Esophagus muscularis mucosa (tissue), 4 donors: ENCODE measurements around the gene NFATC3. TPM values are rescaled to one million over a fixed set of nuclear protein-coding genes. Genes with fewer than 3 reads are reported as not detected.

Source experiments
- DNase-seq: peaks from one replicate; pipeline ENCODE4 v3.0.0-alpha.2; 2017; ENCODE audit errors: extremely low spot score
- H3K27ac ChIP-seq, 4 donors: fragments of 200-600 bp; sonication (generic); replicated peaks in 1 of 4; 1 replicate in 3 of 4; 2 replicates in 1 of 4; pipeline ENCODE4 v1.5.1; 2016 to 2019; ENCODE audit warnings: mild to moderate bottlenecking in 1 of 4
- H3K27me3 ChIP-seq, 4 donors: fragments of 200-600 bp; sonication (generic); one replicate each; pipeline versions ENCODE4 v1.5.1 to v1.6.0; 2016 to 2019
- H3K36me3 ChIP-seq, 4 donors: fragments of 200-600 bp; sonication (generic); one replicate each; pipeline ENCODE4 v1.5.1; 2016 to 2019
- H3K4me1 ChIP-seq, 4 donors: fragments of 200-600 bp; sonication (generic); one replicate each; pipeline ENCODE4 v1.5.1; 2016 to 2019
- H3K4me3 ChIP-seq, 4 donors: fragments of 200-600 bp; sonication (generic); 1 replicate in 2 of 4; 2 replicates in 2 of 4; pipeline ENCODE4 v1.5.1; 2016 to 2019; ENCODE audit warnings: mild to moderate bottlenecking in 4 of 4, moderate library complexity in 1 of 4
- H3K9me3 ChIP-seq, 4 donors: fragments of 200-600 bp; sonication (generic); 1 replicate in 3 of 4; 2 replicates in 1 of 4; pipeline ENCODE4 v1.5.1; 2016 to 2019
- CTCF ChIP-seq, 3 experiments: fragments of 200-600 bp in 2 of 3; fragments of 450-650 bp in 1 of 3; sonication (generic) in 2 of 3; IDR thresholded peaks; one replicate each; pipeline ENCODE4 v1.5.1; 2017 to 2019; ENCODE audit warnings: antibody characterized with exemption in 3 of 3, mild to moderate bottlenecking in 2 of 3, moderate library complexity in 1 of 3
- EP300 ChIP-seq: sonication (generic); formaldehyde crosslinking; IDR thresholded peaks from one replicate; pipeline ENCODE4 v1.6.1; 2017; ENCODE audit warnings: antibody characterized with exemption
- POLR2A ChIP-seq: fragments of 450-650 bp; IDR thresholded peaks from one replicate; pipeline ENCODE4 v1.6.1; 2017; ENCODE audit warnings: antibody characterized with exemption, moderate library complexity, mild to moderate bottlenecking, low read depth
- POLR2AphosphoS5 ChIP-seq, 2 donors: sonication (generic); formaldehyde crosslinking; IDR thresholded peaks; one replicate each; pipeline ENCODE4 v1.6.1; 2017; ENCODE audit warnings: antibody characterized with exemption in 2 of 2
- WGBS: methylation state at CpG from one replicate; pipeline ENCODE4 v1.1.5; 2018; 5-methylcytosine and 5-hydroxymethylcytosine counted together
- intact Hi-C: fragments of 100-400 bp; cut with DNase I; formaldehyde crosslinking; loops from one replicate; pipeline ENCODE4 v1.15.1; 2023
- total RNA-seq, 4 donors: library from RNA; depleted of rRNA; stranded (reverse); fragments of >200 nt; gene quantifications; one replicate each; pipeline versions ENCODE4 v1.1.0 to v1.2.1, GENCODE V29; 2016

Gene NFATC3
- total RNA-seq, 4 donors from 2014 or later = 44.6 to 56.8 (median 50.8) TPM

- WGBS = 90% methylated on average over 26 of the region's 26 CpGs
- H3K27me3 ChIP-seq = no peaks in the 10 kb centered on the region
- H3K27ac ChIP-seq = no peak overlapping the region
- peaks cover 0 to 30% (median 14%) of the 10 kb centered on the region in 4 donors for H3K36me3 ChIP-seq
- DNase-seq = no peak
- TF ChIP-seq CTCF (IDR thresholded peaks at IDR 0.05) (no peak), EP300 (no peak), POLR2AphosphoS5 (IDR thresholded peaks at IDR 0.05) (no peak), POLR2A (no peak)
- H3K9me3 ChIP-seq = no peaks in the 10 kb centered on the region
- peaks cover 21 to 41% (median 25%) of the 10 kb centered on the region in 4 donors for H3K4me1 ChIP-seq
- H3K4me3 ChIP-seq = no peak overlapping the region
- intact Hi-C loops = no loop called here
Measured at GRCh38 chr16:68231384-68232136, 146.4 kb downstream of the NFATC3 start.

GRCh38 chr16:68232335-68232734, 147.2 kb downstream of the NFATC3 start:
- WGBS = 91% methylated on average over 11 of the region's 16 CpGs
- intact Hi-C loops = no loop called here
- Histone ChIP-seq H3K4me1 (peaks cover 28 to 49% (median 29%) of the 10 kb centered on the region in 4 donors), H3K36me3 (peaks cover 0 to 25% (median 13%) of the 10 kb centered on the region in 4 donors), H3K4me3 (no peak overlapping the region), H3K9me3 (no peaks in the 10 kb centered on the region), H3K27me3 (no peaks in the 10 kb centered on the region), H3K27ac (no peak overlapping the region)
- no peak for DNase-seq
- no peak for TF ChIP-seq EP300
- TF ChIP-seq POLR2AphosphoS5 (IDR thresholded peaks at IDR 0.05) = no peak
- TF ChIP-seq POLR2A = no peak
- TF ChIP-seq CTCF (IDR thresholded peaks at IDR 0.05) = no peak

GRCh38 chr16:68233085-68233834, 148.1 kb downstream of the NFATC3 start:
- Histone ChIP-seq H3K4me3 (no peak overlapping the region), H3K9me3 (no peaks in the 10 kb centered on the region), H3K27ac (no peak overlapping the region), H3K27me3 (no peaks in the 10 kb centered on the region), H3K36me3 (peaks cover 0 to 20% (median 13%) of the 10 kb centered on the region in 4 donors), H3K4me1 (peaks cover 28 to 56% (median 33%) of the 10 kb centered on the region in 4 donors)
- TF ChIP-seq CTCF (IDR thresholded peaks at IDR 0.05) (no peak), POLR2AphosphoS5 (IDR thresholded peaks at IDR 0.05) (no peak), EP300 (no peak), POLR2A (no peak)
- WGBS = 78% methylated on average over 4 of the region's 5 CpGs
- intact Hi-C loops = no loop called here
- no peak for DNase-seq

- no peak for DNase-seq
- no peak overlapping the region for H3K4me3 ChIP-seq
- H3K36me3 ChIP-seq = peaks cover 0 to 20% (median 13%) of the 10 kb centered on the region in 4 donors
- TF ChIP-seq CTCF (IDR thresholded peaks at IDR 0.05) = no peak
- TF ChIP-seq EP300 = no peak
- TF ChIP-seq POLR2AphosphoS5 (IDR thresholded peaks at IDR 0.05) = no peak
- no peak for TF ChIP-seq POLR2A
- no peak overlapping the region for H3K27ac ChIP-seq
- WGBS = 85% methylated on average over 7 of the region's 8 CpGs
- no peaks in the 10 kb centered on the region for H3K9me3 ChIP-seq
- H3K27me3 ChIP-seq = no peaks in the 10 kb centered on the region
- intact Hi-C loops = no loop called here
- H3K4me1 ChIP-seq = peaks cover 27 to 55% (median 34%) of the 10 kb centered on the region in 4 donors
Measured at GRCh38 chr16:68233835-68234187, 148.6 kb downstream of the NFATC3 start.
